GM12892 (cell line): Measurements from ENCODE around the gene MKNK2.

Experiments
- POLR2A ChIP-seq: IDR thresholded peaks from 2 replicates; pipeline ENCODE4 v1.6.1; 2011; ENCODE audit warnings: low read depth, low read length, control low read depth
- POLR2AphosphoS5 ChIP-seq: IDR thresholded peaks from 2 replicates; pipeline ENCODE4 v1.6.1; 2011; ENCODE audit warnings: low read depth, low read length, control low read depth
- TAF1 ChIP-seq: IDR thresholded peaks from 2 replicates; pipeline ENCODE4 v1.6.1; 2011; ENCODE audit warnings: low read depth, mild to moderate bottlenecking, control low read depth, low read length, borderline replicate concordance

- no peak for TF ChIP-seq POLR2A
- TF ChIP-seq POLR2AphosphoS5 = no peak
- no peak for TF ChIP-seq TAF1
Observed at GRCh38 chr19:2076526-2076944, 25.5 kb upstream of the MKNK2 start.
